Endothelial cell of hepatic sinusoid (primary cell): ENCODE results near the gene RNF113B.

Experiments
- in situ Hi-C: cut with HindIII; loops from 2 replicates; pipeline ENCODE4 v1.10.0; 2017; ENCODE audit warnings: low sequenced_read_pairs

The RNF113B gene

GRCh38 chr13:98204546-98204945, 27.5 kb upstream of the RNF113B start:
- in situ Hi-C loops: no loop called here

- in situ Hi-C loops: no loop called here
Measured at GRCh38 chr13:98203646-98204326, 26.7 kb upstream of the RNF113B start.

- in situ Hi-C loops: no loop called here
Measured at GRCh38 chr13:98201984-98202383, 24.9 kb upstream of the RNF113B start.

- in situ Hi-C loops: no loop called here
Measured at GRCh38 chr13:98201189-98201588, 24.1 kb upstream of the RNF113B start.

- in situ Hi-C loops: no loop called here
Measured at GRCh38 chr13:98200211-98200878, 23.3 kb upstream of the RNF113B start.

GRCh38 chr13:98199480-98199879, 22.4 kb upstream of the RNF113B start:
- in situ Hi-C loops: no loop called here

- in situ Hi-C loops: no loop called here
Measured at GRCh38 chr13:98198683-98199082, 21.6 kb upstream of the RNF113B start.

GRCh38 chr13:98195054-98195791, 18.2 kb upstream of the RNF113B start:
- in situ Hi-C loops: no loop called here

GRCh38 chr13:98192008-98192407, 14.9 kb upstream of the RNF113B start:
- in situ Hi-C loops: no loop called here

- in situ Hi-C loops: no loop called here
Measured at GRCh38 chr13:98190889-98191444, 13.9 kb upstream of the RNF113B start.

- in situ Hi-C loops: no loop called here
Measured at GRCh38 chr13:98189841-98190505, 12.9 kb upstream of the RNF113B start.

- in situ Hi-C loops: no loop called here
Measured at GRCh38 chr13:98188544-98189166, 11.6 kb upstream of the RNF113B start.

GRCh38 chr13:98187965-98188261, 10.8 kb upstream of the RNF113B start:
- in situ Hi-C loops: no loop called here

- in situ Hi-C loops: no loop called here
Measured at GRCh38 chr13:98187155-98187964, 10.3 kb upstream of the RNF113B start.

- in situ Hi-C loops: no loop called here
Measured at GRCh38 chr13:98184792-98185191, 7.7 kb upstream of the RNF113B start.

- in situ Hi-C loops: no loop called here
Measured at GRCh38 chr13:98182589-98182988, 5.5 kb upstream of the RNF113B start.

- in situ Hi-C loops: no loop called here
Measured at GRCh38 chr13:98182153-98182552, 5.1 kb upstream of the RNF113B start.

GRCh38 chr13:98181111-98181815, 4.2 kb upstream of the RNF113B start:
- in situ Hi-C loops: no loop called here

GRCh38 chr13:98180092-98180491, 3.0 kb upstream of the RNF113B start:
- in situ Hi-C loops: no loop called here
